HEK293T (cell line): Measurements from ENCODE around the gene PTPN3.

Source experiments
- BHLHE40 ChIP-seq: fragments of 450-650 bp; IDR thresholded peaks from 2 replicates; pipeline ENCODE4 v1.6.1; 2016; ENCODE audit warnings: mild to moderate bottlenecking, moderate library complexity, borderline replicate concordance
- CTBP1 ChIP-seq: fragments of 450-650 bp; IDR thresholded peaks from 2 replicates; pipeline ENCODE4 v1.6.1; 2016; ENCODE audit warnings: borderline replicate concordance
- ELF4 ChIP-seq: fragments of 450-650 bp; IDR thresholded peaks from 2 replicates; pipeline ENCODE4 v1.6.1; 2017; ENCODE audit warnings: antibody characterized with exemption
- FOXA1 ChIP-seq: fragments of 450-650 bp; IDR thresholded peaks from 2 replicates; pipeline ENCODE4 v1.6.1; 2016; ENCODE audit warnings: mild to moderate bottlenecking
- FOXM1 ChIP-seq: fragments of 450-650 bp; IDR thresholded peaks from 2 replicates; pipeline ENCODE4 v1.6.1; 2017; ENCODE audit warnings: mild to moderate bottlenecking, borderline replicate concordance
- HDGF ChIP-seq: fragments of 450-650 bp; IDR thresholded peaks from 2 replicates; pipeline ENCODE4 v1.6.1; 2017; ENCODE audit warnings: antibody characterized with exemption, borderline replicate concordance
- LEF1 ChIP-seq: fragments of 450-650 bp; IDR thresholded peaks from 2 replicates; pipeline ENCODE4 v1.6.1; 2017; ENCODE audit warnings: mild to moderate bottlenecking, borderline replicate concordance
- SP1 ChIP-seq: fragments of 450-650 bp; IDR thresholded peaks from 2 replicates; pipeline ENCODE4 v1.6.1; 2017
- SUZ12 ChIP-seq: fragments of 450-650 bp; IDR thresholded peaks from 2 replicates; pipeline ENCODE4 v1.6.1; 2016; ENCODE audit warnings: mild to moderate bottlenecking
- TARDBP ChIP-seq: fragments of 450-650 bp; IDR thresholded peaks from 2 replicates; pipeline ENCODE4 v1.6.1; 2016

GRCh38 chr9:109499093-109499630, 1.1 kb upstream of the PTPN3 start:
- no peak for TF ChIP-seq FOXA1
- TF ChIP-seq HDGF: no peak
- TF ChIP-seq LEF1: no peak
- TF ChIP-seq BHLHE40: no peak
- TF ChIP-seq TARDBP: no peak
- TF ChIP-seq SP1: no peak
- TF ChIP-seq FOXM1: no peak
- no peak for TF ChIP-seq SUZ12
- TF ChIP-seq ELF4: no peak
- no peak for TF ChIP-seq CTBP1
